SK-N-DZ (cell line): ENCODE measurements around the gene FASTK. TPM values are rescaled to one million over a fixed set of nuclear protein-coding genes. Genes with fewer than 3 reads are reported as not detected.
A peak's percentile ranks its signal among the peaks of the same experiment; 100 is the strongest.

Source experiments
- DNase-seq: peaks from one replicate; pipeline ENCODE4 v3.0.0-alpha.2; 2015; ENCODE audit warnings: low spot score
- polyA plus RNA-seq, 2 experiments: library from polyadenylated mRNA; depleted of rRNA; stranded (reverse); fragments of >200 nt; gene quantifications; 2 replicates each; pipeline ENCODE4 v1.2.3, GENCODE V29; 2014

Gene FASTK, protein sequence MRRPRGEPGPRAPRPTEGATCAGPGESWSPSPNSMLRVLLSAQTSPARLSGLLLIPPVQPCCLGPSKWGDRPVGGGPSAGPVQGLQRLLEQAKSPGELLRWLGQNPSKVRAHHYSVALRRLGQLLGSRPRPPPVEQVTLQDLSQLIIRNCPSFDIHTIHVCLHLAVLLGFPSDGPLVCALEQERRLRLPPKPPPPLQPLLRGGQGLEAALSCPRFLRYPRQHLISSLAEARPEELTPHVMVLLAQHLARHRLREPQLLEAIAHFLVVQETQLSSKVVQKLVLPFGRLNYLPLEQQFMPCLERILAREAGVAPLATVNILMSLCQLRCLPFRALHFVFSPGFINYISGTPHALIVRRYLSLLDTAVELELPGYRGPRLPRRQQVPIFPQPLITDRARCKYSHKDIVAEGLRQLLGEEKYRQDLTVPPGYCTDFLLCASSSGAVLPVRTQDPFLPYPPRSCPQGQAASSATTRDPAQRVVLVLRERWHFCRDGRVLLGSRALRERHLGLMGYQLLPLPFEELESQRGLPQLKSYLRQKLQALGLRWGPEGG
- polyA plus RNA-seq (2014; cell fraction: cytosol; rRNA removed), result 55.5 and 82.6 TPM in 2 replicates
- polyA plus RNA-seq (2014; cell fraction: nucleus; rRNA removed), result 652 and 657 TPM in 2 replicates

DNA sequence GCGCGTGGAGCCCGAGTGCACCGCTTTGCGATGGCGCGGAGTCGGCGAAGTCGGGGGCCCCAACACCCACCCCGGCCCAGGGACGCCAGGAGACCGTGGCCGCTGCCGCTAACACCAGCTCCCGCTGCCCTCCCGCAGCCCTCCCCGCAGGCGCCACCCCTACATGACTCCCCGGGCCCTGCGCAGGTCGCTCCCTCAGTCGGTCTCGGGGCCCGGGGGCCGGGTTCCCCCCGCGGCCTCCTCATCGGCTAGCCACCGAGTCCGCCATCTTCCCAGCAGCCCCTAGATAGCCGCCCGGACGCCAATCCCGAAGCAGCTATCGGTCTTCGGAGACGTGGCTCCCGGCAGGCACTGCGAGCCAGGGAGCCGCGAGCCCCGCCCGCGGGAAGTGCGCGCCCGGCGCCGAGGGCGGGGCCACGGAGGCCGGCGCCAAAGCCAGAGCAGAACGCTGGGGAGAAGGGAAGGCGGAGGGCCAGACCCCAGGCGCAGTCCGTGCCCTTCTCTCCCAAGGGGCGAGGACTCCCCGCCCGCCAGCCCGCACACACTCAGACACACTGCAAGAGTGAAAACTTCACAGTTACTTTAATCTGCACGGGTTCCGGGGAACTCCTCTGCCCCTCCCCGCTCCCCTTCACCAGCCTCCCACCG is at the start of gene FASTK:
TSS of gene FASTK (minus strand) at position 288 of the 648 bp plus-strand sequence. CDS start at position 245, 43 bp downstream.
- peak; percentile 90 for DNase-seq

DNA sequence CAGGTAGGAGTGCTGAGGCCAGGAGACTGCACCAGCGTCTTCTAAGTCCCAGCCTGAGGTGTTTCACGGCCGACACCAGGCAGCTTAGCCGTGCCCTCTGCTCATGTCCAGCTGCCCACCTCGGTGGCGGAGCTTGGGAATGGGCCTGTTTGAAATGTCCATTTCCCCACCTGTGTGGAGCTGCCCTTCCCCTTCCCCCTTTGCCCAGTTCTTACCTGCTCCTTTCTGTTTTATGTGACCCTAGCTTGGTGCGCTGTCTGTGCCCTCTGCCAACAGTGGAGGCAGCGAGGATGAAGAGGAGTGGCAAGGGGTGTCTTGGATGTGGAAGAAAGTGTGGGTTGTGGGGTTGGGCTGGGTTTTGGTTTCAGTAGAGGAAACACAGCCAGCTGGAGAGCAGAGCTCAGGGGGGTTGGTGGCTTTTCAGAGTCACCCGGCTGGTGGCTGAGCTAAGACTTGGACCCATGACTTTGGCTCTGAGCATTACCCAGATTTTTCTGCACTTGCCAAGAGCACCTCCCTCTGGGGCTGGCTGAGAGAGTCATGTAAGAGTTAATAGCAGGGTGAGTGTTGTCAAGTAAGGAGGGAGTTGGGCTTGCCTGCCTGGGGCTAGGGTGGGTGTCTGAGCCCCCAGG is 49.5 kb upstream of the FASTK start:
- no peak for DNase-seq

DNA sequence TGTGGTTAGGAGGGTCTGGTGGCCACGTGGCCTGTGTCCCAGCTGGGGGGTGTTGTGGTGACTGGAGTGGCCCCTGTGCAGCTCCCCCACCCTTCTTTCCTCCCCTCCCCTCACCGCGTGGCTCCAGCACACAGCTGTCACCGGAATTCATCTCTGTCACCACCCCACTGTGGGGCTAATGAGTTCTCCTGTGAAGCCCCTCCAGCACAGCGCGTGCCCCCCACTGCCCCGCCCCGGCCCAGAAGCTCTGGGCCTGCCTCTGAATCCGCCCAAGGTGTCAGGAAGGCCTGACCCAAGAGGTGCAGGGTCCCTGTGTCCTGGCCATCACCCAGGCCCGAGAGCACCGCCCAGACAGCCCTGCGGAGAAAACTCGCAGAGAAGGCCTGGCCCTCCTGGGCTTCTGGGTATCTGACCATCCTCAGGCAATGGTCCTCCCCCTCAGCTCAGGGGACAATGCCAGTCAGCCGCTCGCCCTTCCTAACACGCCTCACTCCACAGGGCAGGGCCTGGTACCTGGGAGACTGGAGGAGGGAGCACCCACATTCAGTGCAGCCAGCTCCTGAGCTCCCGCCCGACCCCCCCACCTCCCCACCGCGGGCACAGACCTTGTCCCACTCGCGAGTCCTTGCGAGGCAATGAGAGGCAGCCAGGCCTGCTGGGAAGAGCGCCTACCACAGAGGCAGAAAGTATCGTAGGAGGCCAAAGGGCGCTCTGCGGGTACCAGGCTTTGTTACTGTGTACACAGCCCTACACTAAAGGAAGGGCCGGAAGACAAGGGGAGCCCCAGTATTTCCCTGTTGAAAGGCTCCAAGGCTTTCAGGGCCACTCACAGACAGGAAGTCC is 48.7 kb upstream of the FASTK start:
- DNase-seq, result no peak

DNA sequence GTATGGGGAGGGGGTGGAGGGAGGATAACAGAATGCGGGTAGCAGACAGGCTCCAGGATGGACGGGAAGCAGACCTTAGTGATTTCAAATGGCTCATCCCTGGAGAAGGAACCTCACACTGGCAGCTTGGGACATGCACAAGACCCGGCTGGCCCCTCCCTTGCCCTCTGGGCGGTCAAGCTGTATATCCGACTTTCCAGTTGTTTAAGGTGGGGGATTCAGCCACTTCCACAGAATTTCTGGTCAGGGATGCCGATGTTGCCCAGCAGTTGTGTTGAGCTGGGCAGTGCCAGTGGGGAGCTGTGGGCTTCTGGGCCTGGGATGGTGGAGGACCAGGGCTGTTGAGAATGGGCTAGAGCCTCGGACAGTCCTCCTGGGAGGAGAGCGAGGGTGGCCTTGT is 48.1 kb upstream of the FASTK start:
- no peak for DNase-seq

DNA sequence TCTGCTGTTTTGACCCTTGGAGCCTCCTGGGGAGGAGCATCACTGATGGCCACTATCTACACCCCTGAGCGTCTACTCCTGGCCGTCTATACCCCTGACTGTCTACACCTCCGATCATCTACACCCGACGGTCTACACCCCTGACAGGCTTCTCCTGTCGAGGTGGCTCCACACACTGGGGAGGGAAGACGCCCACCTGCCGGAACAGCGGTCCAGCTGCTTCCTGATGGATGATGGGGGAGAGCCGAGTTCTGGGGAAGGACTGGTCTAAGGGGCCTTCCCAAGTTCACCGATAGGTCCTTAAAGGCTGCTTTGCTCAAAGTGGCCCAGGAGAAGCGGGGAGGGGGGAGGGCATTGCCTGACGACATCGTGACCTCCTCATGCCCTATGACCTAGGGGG is 47.5 kb upstream of the FASTK start:
- no peak for DNase-seq

DNA sequence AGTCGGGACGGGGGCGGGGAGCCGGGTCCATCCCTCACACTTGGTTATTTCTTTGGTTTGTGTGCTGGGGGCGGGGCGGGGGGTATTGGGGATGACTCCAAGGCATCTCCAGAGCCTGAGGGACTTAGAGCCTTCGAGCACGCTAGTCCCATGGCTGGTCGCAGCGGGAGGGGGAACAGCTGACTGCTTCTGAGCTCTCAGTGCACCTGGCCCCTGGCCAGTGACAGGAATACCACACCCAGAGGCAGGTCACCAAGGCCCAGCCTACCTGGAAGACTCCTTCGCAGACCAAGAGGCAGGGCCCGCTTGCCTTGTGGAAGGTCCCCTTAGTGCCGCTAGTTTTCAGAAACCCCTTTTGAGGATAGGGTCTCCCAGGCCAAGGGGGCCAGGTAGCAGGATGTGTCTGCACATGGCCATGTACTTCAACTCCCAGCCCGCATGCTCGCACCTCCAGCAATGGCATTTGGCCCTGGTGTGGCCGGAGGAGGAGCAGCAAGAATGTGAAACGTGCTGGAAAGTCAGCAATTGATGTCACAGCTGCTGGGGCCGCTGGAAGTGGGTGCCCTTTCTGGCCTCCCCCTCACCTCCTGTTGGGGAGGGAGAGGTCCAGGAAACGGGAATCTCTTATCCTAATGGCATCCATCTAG is 46.0 kb upstream of the FASTK start:
- no peak for DNase-seq

DNA sequence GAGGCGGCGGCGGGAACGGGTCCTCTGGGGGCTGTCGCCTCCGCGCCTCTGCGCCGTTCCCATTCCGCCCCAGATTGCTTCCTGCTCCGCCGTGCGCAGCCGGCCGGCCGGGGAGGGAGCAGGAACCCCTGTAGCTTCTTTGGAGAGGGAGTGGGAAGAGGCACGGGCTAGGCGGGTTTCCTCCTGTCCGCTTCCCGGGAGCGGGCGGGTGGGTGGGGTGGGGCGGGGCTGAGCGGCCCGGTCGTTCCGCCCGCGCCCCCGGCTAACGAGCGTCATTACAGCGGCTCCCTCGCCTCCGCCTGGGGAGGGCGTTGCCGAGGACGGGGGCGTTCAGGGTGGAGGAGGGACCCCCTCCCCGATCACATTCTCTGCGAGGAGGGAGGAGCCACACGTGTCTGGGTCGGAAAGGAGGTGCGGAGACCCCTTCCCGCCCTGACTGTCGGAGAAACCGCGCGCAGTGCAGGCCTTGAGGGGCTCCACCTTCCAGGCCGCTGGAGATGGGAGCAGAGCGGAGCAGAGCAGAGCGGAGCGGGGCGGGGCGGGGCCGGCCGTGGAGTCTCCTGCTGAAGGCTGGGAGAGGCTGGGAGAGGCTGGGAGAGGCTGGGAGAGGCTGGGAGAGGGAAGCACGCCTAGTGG is 45.4 kb upstream of the FASTK start:
- DNase-seq, result no peak

DNA sequence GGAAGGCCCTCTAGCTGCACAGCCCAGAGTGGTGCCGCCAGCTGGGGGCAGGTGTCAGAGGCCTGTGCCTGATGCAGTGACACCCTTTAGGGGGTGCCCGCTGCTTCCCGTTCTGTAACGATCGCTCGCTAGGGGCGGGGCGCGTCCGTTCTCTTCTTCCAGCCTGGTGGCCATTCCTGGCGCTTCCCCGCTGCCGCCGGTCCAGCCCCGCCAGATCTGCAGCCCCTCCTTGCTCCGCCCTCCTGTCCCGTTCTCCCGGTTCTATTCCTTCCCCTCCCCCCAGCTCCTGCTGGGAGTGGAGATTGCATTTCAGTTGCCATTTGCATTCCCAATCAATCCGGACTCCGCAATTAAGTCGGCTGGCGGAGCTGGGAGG is 44.8 kb upstream of the FASTK start:
- no peak for DNase-seq

DNA sequence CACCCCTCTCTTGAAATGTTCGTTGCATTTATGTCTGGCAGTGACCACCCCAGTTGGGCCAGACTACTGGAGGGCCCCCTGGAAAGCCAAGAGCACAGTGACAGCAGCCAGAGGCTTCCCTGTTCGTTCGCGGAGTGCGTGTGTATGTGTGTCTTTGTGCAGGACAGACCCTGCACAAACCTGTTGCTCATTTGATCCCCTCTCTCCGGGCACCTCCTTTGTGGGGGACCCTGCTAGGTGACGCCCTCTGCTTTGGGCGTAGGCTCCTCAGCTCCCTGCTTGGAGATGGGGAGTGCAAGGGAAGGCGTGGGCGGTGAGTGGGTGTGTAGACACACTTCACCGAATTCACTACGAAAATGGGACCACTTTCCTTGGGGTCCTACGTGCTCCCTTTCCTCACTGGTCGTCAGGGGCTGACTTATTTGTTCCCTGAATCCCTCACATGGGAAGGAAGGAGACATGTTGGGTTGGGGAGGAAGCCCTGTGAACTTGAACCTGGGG is 44.3 kb upstream of the FASTK start:
- no peak for DNase-seq

DNA sequence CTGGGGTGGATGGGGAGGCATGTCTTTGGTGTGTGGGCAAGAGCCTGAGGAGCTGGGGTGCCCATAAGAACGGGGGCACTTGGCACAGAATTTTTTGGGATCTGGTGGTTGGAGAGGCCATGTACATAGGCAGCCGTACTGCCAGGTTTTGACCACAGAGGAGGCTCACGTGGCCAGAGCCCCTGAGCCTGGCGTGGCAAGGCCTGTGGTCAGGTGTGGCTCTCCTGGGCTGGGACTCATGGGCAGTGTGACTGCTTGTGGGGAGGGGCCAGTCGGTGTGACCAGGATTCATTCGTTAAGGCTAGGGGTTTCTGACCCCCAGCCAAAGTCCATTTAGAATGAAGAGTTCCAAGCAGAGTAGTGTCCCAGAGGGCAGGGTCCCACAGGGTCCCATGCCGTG is 43.9 kb upstream of the FASTK start:
- no peak for DNase-seq

DNA sequence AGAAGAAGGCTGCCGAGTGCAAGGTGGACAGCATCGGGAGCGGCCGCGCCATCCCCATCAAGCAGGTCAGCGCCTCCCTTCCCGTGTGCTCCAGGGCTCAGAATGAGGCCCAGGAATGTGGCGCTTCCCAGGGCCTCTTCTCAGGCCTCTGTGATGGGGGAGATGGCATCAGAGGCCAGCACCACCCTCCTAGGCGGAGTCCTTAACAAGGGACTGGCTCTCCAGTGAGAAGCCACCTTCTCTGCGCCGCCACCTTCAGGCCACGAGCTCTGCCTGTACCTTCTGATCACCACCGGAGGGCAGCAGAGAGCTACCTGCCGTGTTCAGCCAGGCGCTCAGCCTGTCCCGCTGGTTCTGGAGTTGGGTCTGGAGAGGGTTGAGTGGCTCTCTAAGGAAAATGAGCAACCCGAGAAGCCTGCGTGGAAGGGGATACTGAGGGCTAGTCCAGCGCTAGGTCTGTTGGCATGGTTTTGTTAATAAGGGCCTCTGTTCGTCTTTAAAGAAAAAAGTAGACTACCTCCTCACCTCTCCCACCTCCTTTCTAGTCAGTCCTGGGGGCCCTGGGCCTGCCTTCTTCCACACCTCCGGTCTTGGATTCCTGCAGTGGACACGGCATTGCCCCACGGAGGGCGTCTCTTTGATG is 43.3 kb upstream of the FASTK start:
- DNase-seq, result peak; percentile 74

DNA sequence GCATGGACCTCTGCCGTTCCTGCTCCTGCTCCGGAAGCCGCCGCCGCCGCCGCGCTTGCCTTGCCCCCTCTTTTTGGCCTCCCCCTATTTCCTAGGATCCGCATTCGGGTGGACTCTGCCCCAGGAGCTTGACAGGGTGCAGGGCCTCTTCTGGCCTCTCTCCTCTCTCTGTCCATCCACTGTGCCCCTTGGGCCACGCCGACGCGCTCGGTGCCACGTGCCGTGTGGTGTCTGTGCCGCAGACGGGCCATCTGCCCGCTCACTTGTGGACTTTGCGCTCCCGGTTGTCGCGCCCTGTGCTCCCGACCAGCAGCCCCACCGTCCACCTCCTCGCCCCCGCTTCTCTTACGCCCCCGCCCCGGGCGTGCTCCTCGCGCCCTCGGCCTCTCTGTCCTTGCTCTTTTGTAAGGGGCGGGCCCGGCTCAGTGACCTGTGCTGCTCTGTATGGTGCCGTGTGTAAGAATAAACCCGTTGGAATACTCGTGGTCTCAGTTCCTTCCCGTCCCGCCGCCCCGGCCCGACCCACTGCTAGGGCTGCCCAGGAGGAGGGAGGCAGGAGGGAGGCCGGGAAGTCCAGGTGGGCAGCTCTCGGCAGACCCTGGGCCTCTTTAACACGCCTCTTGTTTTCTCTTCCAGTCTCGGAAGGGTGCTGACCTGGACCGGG is 42.7 kb upstream of the FASTK start:
- DNase-seq, result no peak

DNA sequence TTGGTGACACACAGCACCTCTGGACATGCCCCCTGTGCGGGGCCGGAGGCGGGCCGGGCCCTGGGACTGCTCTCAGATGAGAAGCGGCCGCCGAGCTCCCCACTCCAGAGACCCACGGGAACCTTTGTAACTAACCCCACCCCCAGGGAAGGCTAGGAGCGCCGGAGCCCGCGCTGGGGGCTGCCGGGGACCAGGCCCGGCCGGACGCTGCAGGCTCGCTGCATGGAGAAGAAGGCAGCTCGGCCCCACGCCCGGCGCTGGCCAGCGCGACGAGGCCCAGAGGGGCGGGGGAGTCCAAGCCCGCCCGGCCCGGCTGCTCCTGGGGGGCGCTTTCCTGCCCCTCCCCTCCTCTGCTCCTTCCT is 42.2 kb upstream of the FASTK start:
- DNase-seq, result no peak

DNA sequence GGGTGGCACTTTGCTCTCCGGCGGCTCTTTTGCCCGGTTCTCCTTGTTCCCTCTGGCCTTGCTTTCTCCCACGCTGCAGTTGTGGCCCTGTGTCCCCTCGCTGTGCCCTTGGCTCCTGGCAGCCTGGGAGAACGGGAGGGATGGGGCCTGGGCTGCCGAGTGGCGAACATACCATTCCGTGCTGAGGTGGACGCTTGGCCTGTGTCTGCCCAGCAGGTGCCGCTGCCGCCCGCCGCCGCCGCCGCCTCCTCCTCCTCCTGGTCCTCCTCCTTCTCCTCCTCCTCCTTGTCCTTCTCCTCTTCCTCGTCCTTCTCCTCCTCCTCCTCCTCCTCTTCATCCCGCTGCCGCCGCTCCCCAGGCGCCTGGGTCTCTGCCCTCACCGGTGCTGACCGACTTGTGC is 41.7 kb upstream of the FASTK start:
- DNase-seq, result no peak

DNA sequence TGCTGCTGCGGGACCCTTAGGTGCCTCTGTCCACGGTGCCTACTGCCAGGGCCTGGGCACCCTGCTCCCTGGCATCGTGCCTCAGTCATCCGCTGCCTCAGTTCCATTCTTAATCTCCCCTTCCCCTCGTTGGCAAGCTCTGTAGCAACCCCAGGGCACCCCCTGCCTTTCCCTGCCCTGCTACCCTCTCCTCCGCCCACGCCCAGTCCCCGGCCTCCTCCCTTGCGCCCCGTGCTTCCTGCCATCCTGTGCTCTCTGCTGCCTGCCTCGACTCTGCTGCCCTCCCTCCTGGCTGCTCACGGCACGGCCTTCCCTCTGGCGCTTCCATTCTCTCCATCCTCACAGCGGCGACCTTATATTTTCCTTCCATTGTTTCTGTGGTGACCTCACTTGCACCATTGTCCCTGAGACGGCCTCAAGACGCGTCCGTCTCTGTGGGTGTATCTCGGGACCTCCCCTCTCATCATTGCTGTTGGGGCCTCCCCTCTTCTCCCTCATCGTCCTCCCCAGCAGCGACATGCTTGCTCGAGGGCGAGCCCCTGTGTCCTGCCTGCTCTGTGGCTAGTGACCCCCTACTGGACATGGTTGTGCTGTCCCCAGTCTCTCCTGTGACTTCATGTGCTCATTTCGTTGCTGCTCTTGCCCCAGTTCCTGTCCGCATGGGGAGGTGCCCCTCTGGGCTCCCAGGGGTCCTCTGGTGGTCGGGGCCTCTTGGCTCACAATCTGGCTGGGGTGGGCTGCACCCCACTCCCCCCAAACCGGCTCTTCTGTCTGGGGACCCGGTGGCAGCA is 41.0 kb upstream of the FASTK start:
- DNase-seq, result no peak

DNA sequence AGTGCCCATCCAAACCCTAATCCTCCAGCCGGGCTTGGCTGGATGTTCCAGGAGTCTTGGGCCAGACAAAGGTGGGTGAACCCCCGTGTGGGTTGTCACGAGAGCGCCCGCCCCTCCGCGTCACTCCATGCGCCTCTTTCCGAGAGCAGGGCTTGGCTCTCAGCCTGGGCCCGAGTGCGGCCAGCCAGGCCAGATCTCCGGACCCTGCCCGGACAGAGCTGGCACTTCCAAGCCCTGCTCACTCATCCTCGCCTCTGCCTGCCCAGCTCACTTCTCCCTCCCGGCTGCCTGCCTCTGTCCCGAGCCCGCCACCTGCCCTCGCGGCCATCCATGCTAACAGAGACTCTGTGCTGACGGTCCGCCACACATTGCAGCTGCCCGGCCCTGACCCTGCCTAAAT is 40.3 kb upstream of the FASTK start:
- DNase-seq, result no peak

DNA sequence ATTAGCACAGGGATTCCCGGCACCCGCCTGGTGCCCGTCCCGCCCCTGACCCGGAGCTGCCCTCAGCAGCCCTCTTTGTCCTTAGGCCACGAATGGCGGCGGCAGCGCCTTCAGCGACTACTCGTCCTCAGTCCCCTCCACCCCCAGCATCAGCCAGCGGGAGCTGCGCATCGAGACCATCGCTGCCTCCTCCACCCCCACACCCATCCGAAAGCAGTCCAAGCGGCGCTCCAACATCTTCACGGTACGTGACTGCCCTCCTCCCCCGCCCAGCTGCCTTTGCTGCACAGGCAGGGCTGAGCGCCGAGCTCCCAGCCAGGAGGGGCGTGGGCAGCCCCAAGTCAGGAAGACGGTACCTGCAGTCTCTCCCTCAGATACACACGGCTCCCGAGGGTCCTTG is 39.3 kb upstream of the FASTK start:
- DNase-seq, result no peak

DNA sequence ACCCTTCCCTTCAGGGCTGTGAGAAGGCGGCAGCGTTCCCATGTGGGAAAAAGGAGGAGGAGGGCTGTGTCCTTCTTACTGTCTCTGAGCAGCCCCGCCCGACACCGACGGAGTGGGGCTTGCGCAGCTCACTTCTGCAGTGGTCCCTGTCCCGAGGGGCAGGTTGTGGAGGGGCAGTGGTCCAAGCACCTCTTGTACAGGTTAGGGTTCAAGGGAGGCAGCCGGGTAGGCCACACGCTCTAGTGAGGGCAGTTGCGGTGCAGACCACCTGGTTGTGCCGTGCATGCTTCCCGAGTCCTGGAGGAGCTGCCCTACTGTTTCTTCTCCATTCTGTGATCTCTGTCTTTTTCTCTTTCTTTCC is 38.4 kb upstream of the FASTK start:
- DNase-seq, result no peak
